Astrocyte of the spinal cord (primary cell): ENCODE results near the gene METTL26.

Experiments used
- DNase-seq: peaks from one replicate; pipeline ENCODE4 v3.0.0; 2011; ENCODE audit warnings: low read depth, low spot score
- H3K4me3 ChIP-seq: 2 replicates; pipeline ENCODE4 v1.5.1; 2011; ENCODE audit warnings: low read depth, mild to moderate bottlenecking, low read length, moderate library complexity
- CTCF ChIP-seq: IDR thresholded peaks from 2 replicates; pipeline ENCODE4 v1.5.1; 2012; ENCODE audit warnings: low read depth, mild to moderate bottlenecking, low read length, inconsistent platforms
- in situ Hi-C: cut with HindIII; loops from 2 replicates; pipeline ENCODE4 v1.10.0; 2017; ENCODE audit warnings: low sequenced_read_pairs

The METTL26 gene

GRCh38 chr16:586047-586644, 50.0 kb downstream of the METTL26 start:
- in situ Hi-C loops: no loop called here
- no peak overlapping the region for H3K4me3 ChIP-seq
- TF ChIP-seq CTCF: no peak
- no peak for DNase-seq

- in situ Hi-C loops: no loop called here
- TF ChIP-seq CTCF: no peak
- DNase-seq: no peak
- H3K4me3 ChIP-seq: no peak overlapping the region
These were observed 50.8 kb downstream of the METTL26 start for GRCh38 chr16:585351-585750.
